HL-60 (cell line): Measurements from ENCODE around the gene GRK5.

ENCODE experiments used
- DNase-seq, 2 experiments: peaks; one replicate each; pipeline ENCODE4 v3.0.0-alpha.2; 2010 to 2020; ENCODE audit warnings: low read depth in 1 of 2, low spot score in 1 of 2
- H3K27ac ChIP-seq: fragments of 250-450 bp; sonication (Bioruptor Pico); replicated peaks from 2 replicates; pipeline ENCODE4 v1.5.1; 2020; ENCODE audit warnings: mild to moderate bottlenecking, moderate library complexity
- H3K27me3 ChIP-seq: fragments of 250-450 bp; sonication (Bioruptor Pico); 2 replicates; pipeline ENCODE4 v1.5.1; 2021; ENCODE audit warnings: mild to moderate bottlenecking, moderate library complexity; ENCODE audit not compliant: insufficient read depth, poor library complexity, severe bottlenecking
- H3K4me3 ChIP-seq: replicated peaks from 2 replicates; pipeline ENCODE4 v1.5.1; 2011; ENCODE audit warnings: mild to moderate bottlenecking, control low read depth, low read length; ENCODE audit not compliant: insufficient read depth
- GABPA ChIP-seq: IDR thresholded peaks from 2 replicates; pipeline ENCODE4 v1.6.1; 2012; ENCODE audit warnings: low read depth
- POLR2AphosphoS5 ChIP-seq: IDR thresholded peaks from 2 replicates; pipeline ENCODE4 v1.6.1; 2012; ENCODE audit warnings: low read depth
- SPI1 ChIP-seq: IDR thresholded peaks from 2 replicates; pipeline ENCODE4 v1.6.1; 2012; ENCODE audit warnings: low read depth, mild to moderate bottlenecking, borderline replicate concordance
- TF ChIP-seq, protein P1 (sequence below): IDR thresholded peaks from 2 replicates; pipeline ENCODE4 v1.6.1; 2012; ENCODE audit warnings: low read depth; ENCODE audit not compliant: insufficient replicate concordance
- TF ChIP-seq, protein P2 (sequence below): IDR thresholded peaks from one replicate; pipeline ENCODE4 v1.5.1; 2011; ENCODE audit warnings: low read length, control low read depth, inconsistent platforms; ENCODE audit not compliant: insufficient read depth

The GRK5 gene

DNA sequence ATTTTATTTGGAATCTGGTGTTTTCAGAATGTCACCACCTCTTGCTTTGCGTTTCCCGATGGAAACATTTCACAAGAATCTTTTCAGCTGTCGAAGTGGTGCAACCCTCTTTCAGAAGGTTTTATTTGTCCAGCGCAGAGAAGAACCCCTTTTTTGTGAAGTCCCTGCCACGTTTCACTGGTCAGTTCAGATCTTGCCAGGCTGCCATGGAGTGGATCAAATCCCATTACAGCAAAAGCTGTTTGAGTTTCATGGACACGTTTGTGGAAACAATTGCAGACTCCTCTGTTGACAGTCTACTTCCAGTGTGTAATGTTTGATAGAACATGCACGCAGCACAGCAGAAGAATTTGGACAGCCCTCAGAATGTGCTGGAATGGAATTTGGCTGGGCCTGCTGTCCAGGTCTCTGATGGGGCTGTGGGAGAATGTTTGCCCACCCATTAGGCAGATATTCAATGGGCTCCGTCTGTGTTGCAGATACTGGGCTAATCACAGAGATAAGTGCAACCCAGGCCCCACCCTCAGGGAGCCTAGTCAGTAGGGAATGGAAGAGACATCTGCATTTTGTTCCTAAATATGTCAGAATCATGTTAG is 143.2 kb downstream of the GRK5 start:
- DNase-seq, result no peak
- Histone ChIP-seq H3K27me3 (no peaks in the 10 kb centered on the region), H3K27ac (no peak overlapping the region), H3K4me3 (no peak overlapping the region)
- TF ChIP-seq, protein P1, sequence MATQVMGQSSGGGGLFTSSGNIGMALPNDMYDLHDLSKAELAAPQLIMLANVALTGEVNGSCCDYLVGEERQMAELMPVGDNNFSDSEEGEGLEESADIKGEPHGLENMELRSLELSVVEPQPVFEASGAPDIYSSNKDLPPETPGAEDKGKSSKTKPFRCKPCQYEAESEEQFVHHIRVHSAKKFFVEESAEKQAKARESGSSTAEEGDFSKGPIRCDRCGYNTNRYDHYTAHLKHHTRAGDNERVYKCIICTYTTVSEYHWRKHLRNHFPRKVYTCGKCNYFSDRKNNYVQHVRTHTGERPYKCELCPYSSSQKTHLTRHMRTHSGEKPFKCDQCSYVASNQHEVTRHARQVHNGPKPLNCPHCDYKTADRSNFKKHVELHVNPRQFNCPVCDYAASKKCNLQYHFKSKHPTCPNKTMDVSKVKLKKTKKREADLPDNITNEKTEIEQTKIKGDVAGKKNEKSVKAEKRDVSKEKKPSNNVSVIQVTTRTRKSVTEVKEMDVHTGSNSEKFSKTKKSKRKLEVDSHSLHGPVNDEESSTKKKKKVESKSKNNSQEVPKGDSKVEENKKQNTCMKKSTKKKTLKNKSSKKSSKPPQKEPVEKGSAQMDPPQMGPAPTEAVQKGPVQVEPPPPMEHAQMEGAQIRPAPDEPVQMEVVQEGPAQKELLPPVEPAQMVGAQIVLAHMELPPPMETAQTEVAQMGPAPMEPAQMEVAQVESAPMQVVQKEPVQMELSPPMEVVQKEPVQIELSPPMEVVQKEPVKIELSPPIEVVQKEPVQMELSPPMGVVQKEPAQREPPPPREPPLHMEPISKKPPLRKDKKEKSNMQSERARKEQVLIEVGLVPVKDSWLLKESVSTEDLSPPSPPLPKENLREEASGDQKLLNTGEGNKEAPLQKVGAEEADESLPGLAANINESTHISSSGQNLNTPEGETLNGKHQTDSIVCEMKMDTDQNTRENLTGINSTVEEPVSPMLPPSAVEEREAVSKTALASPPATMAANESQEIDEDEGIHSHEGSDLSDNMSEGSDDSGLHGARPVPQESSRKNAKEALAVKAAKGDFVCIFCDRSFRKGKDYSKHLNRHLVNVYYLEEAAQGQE, result no peak
- TF ChIP-seq GABPA, result no peak
- TF ChIP-seq, protein P2, sequence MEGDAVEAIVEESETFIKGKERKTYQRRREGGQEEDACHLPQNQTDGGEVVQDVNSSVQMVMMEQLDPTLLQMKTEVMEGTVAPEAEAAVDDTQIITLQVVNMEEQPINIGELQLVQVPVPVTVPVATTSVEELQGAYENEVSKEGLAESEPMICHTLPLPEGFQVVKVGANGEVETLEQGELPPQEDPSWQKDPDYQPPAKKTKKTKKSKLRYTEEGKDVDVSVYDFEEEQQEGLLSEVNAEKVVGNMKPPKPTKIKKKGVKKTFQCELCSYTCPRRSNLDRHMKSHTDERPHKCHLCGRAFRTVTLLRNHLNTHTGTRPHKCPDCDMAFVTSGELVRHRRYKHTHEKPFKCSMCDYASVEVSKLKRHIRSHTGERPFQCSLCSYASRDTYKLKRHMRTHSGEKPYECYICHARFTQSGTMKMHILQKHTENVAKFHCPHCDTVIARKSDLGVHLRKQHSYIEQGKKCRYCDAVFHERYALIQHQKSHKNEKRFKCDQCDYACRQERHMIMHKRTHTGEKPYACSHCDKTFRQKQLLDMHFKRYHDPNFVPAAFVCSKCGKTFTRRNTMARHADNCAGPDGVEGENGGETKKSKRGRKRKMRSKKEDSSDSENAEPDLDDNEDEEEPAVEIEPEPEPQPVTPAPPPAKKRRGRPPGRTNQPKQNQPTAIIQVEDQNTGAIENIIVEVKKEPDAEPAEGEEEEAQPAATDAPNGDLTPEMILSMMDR, result no peak
- TF ChIP-seq SPI1, result no peak
- TF ChIP-seq POLR2AphosphoS5, result no peak

DNA sequence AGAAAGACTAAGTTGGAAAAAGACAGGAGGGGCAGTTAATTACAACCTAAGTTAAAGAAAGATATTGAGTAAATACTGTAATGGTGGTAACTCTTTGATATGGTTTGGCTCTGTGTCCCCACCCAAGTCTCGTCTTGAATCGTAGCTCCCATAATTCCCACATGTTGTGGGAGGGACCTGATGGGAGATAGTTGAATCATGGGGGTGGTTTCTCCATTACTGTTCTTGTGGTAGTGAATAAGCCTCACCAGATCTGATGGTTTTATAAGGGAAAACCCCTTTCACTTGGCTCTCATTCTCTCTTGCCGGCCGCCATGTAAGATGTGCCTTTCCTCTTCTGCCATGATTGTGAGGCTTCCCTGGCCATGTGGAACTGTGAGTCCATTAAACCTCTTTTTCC is 143.8 kb downstream of the GRK5 start:
- no peak for DNase-seq
- H3K27ac ChIP-seq, result no peak overlapping the region
- H3K4me3 ChIP-seq, result no peak overlapping the region
- H3K27me3 ChIP-seq, result no peaks in the 10 kb centered on the region
- TF ChIP-seq, protein P1, result no peak
- TF ChIP-seq POLR2AphosphoS5, result no peak
- TF ChIP-seq GABPA, result no peak
- no peak for TF ChIP-seq SPI1
- TF ChIP-seq, protein P2, result no peak

DNA sequence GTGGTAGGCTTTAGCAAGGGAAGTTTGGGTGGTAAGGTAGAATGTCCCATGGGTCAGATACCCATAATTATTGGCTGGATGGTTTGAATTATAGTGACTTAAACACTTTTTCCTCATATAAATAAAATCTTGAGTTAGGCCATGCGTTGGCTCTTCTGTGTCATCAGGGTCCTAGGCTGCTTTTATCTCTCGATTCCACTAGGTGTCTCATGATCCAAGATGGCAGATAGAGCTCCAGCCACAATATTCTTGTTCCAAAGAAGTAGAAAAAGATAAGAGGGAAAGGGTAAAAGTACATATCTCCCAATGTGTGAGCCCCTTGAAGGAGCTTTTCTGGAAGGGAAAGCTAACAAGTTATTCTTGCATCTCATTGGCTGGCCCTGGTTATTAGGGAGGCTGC is 144.7 kb downstream of the GRK5 start:
- TF ChIP-seq POLR2AphosphoS5 (no peak), SPI1 (no peak), GABPA (no peak)
- TF ChIP-seq, protein P1, result no peak
- TF ChIP-seq, protein P2, result no peak
- H3K27ac ChIP-seq, result no peak overlapping the region

More for the DNA sequence above, 144.7 kb downstream of the GRK5 start:
- no peak overlapping the region for H3K4me3 ChIP-seq
- H3K27me3 ChIP-seq, result no peaks in the 10 kb centered on the region
- no peak for DNase-seq
